ENCODE measurements around the gene BRIP1. TPM values are rescaled to one million over a fixed set of nuclear protein-coding genes. Genes with fewer than 3 reads are reported as not detected.

The BRIP1 gene
- polyA plus RNA-seq, 2 of the 4 experiments (the other 2 are of a cell fraction): 8.0 to 11.5 TPM

GRCh38 chr17:61717352-61717751, 146.0 kb downstream of the BRIP1 start:
- H3K4me3 ChIP-seq: no peak overlapping the region
- DNase-seq (ENCODE audit: low read depth in 1 of 2, low spot score in 1 of 2) (no peak), FAIRE-seq (no peak), ATAC-seq (no peak)
- TF ChIP-seq EHMT2 (IDR thresholded peaks at IDR 0.05; ENCODE audit: low read depth) (no peak), FOXS1 (CRISPR knock-in tag; IDR thresholded peaks at IDR 0.05) (no peak), ZC3H11A (IDR thresholded peaks at IDR 0.05) (no peak), MAZ (IDR thresholded peaks at IDR 0.05; ENCODE audit: borderline replicate concordance, low read depth, low read length) (no peak), NPAS2 (CRISPR knock-in tag; IDR thresholded peaks at IDR 0.05; ENCODE audit: borderline replicate concordance) (no peak), RAD21 (conservative IDR thresholded peaks at IDR 0.05 in 1 of 2, IDR thresholded peaks at IDR 0.05 in 1 of 2) (no peak), TFCP2L1 (CRISPR knock-in tag; IDR thresholded peaks at IDR 0.05) (no peak), RCOR1 (IDR thresholded peaks at IDR 0.05; ENCODE audit: low read depth, low read length) (no peak), ZFP36 (IDR thresholded peaks at IDR 0.05; ENCODE audit: borderline replicate concordance, partially characterized antibody) (no peak), MAX (IDR thresholded peaks at IDR 0.05) (no peak), HOXB5 (CRISPR knock-in tag; IDR thresholded peaks at IDR 0.05) (no peak), GATA3 (IDR thresholded peaks at IDR 0.05; ENCODE audit: borderline replicate concordance) (no peak)
- TF ChIP-seq, protein P1, sequence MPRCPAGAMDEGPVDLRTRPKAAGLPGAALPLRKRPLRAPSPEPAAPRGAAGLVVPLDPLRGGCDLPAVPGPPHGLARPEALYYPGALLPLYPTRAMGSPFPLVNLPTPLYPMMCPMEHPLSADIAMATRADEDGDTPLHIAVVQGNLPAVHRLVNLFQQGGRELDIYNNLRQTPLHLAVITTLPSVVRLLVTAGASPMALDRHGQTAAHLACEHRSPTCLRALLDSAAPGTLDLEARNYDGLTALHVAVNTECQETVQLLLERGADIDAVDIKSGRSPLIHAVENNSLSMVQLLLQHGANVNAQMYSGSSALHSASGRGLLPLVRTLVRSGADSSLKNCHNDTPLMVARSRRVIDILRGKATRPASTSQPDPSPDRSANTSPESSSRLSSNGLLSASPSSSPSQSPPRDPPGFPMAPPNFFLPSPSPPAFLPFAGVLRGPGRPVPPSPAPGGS (IDR thresholded peaks at IDR 0.05): no peak
- TF ChIP-seq, protein P2, sequence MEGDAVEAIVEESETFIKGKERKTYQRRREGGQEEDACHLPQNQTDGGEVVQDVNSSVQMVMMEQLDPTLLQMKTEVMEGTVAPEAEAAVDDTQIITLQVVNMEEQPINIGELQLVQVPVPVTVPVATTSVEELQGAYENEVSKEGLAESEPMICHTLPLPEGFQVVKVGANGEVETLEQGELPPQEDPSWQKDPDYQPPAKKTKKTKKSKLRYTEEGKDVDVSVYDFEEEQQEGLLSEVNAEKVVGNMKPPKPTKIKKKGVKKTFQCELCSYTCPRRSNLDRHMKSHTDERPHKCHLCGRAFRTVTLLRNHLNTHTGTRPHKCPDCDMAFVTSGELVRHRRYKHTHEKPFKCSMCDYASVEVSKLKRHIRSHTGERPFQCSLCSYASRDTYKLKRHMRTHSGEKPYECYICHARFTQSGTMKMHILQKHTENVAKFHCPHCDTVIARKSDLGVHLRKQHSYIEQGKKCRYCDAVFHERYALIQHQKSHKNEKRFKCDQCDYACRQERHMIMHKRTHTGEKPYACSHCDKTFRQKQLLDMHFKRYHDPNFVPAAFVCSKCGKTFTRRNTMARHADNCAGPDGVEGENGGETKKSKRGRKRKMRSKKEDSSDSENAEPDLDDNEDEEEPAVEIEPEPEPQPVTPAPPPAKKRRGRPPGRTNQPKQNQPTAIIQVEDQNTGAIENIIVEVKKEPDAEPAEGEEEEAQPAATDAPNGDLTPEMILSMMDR (IDR thresholded peaks at IDR 0.05): no peak
- 95% methylated on average over 4 of the region's 4 CpGs for WGBS (ENCODE audit: missing lambda C conversion rate)
- ChIA-PET POLR2A (no interaction called here), CTCF (interaction anchor here (1.0 kb wide), 1 partner anchor 12 kb away, joined by 3 read pairs; no protein-coding TSS in a partner anchor)
- H3K4me2 ChIP-seq: no peak overlapping the region
- peaks cover 15% of the 10 kb centered on the region; the same call in 2 of the 3 replicates for H3K9me3 ChIP-seq
- H3K27ac ChIP-seq: no peak overlapping the region
- H3K4me1 ChIP-seq: no peaks in the 10 kb centered on the region

- no peak overlapping the region for H3K27ac ChIP-seq
- 95% methylated on average over 1 of the region's 1 CpG for WGBS (ENCODE audit: missing lambda C conversion rate)
- CTCF ChIA-PET: interaction anchor here (1.0 kb wide), 1 partner anchor 231 kb away, joined by 3 read pairs; no protein-coding TSS in a partner anchor
- FAIRE-seq (peak; percentile 46), DNase-seq (ENCODE audit: low read depth in 1 of 2, low spot score in 1 of 2) (no peak), ATAC-seq (no peak)
- H3K4me2 ChIP-seq: no peak overlapping the region
- H3K4me3 ChIP-seq: no peak overlapping the region
- H3K9me3 ChIP-seq: peaks cover 15% of the 10 kb centered on the region; the same call in 2 of the 3 replicates
- POLR2A ChIA-PET: no interaction called here
- no peaks in the 10 kb centered on the region for H3K4me1 ChIP-seq
- TF ChIP-seq EHMT2 (IDR thresholded peaks at IDR 0.05; ENCODE audit: low read depth) (no peak), RNF2 (IDR thresholded peaks at IDR 0.05; ENCODE audit: borderline replicate concordance, low read depth) (no peak), ZNF302 (CRISPR knock-in tag; IDR thresholded peaks at IDR 0.05) (no peak), FOSB (CRISPR knock-in tag; IDR thresholded peaks at IDR 0.05) (no peak), RARB (CRISPR knock-in tag; IDR thresholded peaks at IDR 0.05) (no peak), JUN (IDR thresholded peaks at IDR 0.05) (no peak), HES2 (IDR thresholded peaks at IDR 0.05) (no peak), FOXS1 (CRISPR knock-in tag; IDR thresholded peaks at IDR 0.05) (no peak), FOSL2 (IDR thresholded peaks at IDR 0.05) (no peak), FOSL2 (CRISPR knock-in tag; IDR thresholded peaks at IDR 0.05) (no peak), NFE2L2 (conservative IDR thresholded peaks at IDR 0.05; ENCODE audit: low read length) (no peak), MYC (IDR thresholded peaks at IDR 0.05; ENCODE audit: borderline replicate concordance, low read length) (no peak)
- TF ChIP-seq, protein P3, sequence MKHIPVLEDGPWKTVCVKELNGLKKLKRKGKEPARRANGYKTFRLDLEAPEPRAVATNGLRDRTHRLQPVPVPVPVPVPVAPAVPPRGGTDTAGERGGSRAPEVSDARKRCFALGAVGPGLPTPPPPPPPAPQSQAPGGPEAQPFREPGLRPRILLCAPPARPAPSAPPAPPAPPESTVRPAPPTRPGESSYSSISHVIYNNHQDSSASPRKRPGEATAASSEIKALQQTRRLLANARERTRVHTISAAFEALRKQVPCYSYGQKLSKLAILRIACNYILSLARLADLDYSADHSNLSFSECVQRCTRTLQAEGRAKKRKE (CRISPR knock-in tag; IDR thresholded peaks at IDR 0.05; ENCODE audit: low read depth): no peak
Observed at GRCh38 chr17:61716225-61716829, 147.0 kb downstream of the BRIP1 start.
